GM12875 (cell line): ENCODE measurements around the gene FAM50B.

Experiments used
- H3K4me3 ChIP-seq: one replicate; pipeline ENCODE4 v1.5.1; 2011; ENCODE audit warnings: low read depth, low read length, control low read depth
- TF ChIP-seq, protein P1 (sequence below): IDR thresholded peaks from 2 replicates; pipeline ENCODE4 v1.5.1; 2011; ENCODE audit warnings: low read depth, mild to moderate bottlenecking, control low read depth, inconsistent platforms, low read length, moderate library complexity, borderline replicate concordance; ENCODE audit not compliant: insufficient read depth

Gene FAM50B

DNA sequence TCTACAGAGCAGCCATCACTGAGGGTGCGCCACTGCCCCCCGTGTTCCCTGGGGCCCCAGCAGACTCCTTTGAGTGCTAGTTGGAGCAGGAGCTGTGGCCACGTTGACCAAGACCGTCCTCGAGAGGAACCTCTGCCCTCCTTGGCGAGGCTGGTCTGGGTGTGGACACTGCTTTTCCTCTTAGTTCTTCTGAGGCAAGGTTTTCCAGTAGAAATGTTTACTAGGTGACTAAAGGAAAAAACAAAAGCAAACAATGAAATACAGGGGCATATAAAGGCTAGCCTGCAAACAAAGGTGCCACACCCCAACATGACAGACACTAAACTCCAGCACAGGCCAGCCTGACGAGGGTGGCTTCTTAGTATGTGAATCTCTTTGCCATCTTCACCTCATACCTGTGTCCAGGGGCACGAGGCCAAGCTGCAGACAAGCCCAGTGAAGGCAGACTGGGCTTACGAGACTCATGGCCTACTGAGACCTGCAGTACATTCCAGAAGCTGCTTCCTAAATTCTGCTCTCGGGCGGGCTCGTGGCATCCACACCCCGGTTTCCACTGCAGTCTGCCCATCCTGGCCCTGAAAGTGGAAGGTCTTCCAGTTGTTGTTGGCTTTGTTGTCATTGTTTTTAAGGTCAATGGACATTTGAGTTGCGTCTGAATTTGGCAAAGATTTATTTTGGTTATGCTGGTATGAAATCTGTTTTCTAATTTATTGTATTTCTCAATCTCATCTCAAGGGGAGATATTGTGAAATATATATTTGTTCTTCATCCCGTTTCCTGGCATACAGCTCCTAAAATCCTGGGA, 39.2 kb downstream of the FAM50B start:
- TF ChIP-seq, protein P1, sequence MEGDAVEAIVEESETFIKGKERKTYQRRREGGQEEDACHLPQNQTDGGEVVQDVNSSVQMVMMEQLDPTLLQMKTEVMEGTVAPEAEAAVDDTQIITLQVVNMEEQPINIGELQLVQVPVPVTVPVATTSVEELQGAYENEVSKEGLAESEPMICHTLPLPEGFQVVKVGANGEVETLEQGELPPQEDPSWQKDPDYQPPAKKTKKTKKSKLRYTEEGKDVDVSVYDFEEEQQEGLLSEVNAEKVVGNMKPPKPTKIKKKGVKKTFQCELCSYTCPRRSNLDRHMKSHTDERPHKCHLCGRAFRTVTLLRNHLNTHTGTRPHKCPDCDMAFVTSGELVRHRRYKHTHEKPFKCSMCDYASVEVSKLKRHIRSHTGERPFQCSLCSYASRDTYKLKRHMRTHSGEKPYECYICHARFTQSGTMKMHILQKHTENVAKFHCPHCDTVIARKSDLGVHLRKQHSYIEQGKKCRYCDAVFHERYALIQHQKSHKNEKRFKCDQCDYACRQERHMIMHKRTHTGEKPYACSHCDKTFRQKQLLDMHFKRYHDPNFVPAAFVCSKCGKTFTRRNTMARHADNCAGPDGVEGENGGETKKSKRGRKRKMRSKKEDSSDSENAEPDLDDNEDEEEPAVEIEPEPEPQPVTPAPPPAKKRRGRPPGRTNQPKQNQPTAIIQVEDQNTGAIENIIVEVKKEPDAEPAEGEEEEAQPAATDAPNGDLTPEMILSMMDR, result no peak
- no peak overlapping the region for H3K4me3 ChIP-seq

DNA sequence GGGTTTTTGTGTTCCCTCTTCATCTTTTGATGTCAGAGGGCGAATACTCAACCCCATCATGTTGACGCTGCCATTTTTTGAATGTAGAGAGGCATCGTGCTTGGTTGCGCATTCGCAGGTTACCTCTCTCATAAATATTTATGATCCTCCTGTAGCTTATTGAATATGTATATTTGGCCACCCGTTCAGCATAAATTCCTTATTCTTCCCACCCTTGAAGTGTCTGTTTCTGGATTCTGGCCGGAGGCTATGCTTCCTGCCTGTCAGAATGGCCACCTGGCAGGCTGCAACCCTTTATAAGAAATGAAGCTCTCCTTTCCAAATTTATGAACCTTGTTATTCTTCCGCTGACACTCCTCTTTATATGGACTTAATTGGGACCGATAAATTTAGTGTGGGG, 40.9 kb downstream of the FAM50B start:
- TF ChIP-seq, protein P1, result no peak

DNA sequence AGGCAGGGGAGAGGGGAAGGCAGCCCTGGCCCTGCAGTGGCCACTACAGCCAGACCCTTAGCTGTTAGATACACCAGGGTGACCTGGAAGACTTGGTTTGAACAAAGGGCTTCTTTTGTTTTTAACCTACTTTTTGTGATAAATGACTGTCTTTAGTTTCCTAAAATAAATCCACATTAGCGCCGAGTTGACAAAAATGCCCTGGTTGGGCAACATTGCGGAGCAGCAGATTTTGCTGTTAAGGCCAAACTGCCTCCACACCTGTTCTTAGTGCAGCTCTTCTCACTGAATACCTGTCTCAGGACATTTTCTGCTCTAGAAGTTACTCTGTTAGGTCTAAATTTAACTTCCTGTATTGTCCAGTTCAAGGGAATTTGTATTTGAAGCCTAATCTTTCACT, 42.7 kb downstream of the FAM50B start:
- H3K4me3 ChIP-seq, result no peak overlapping the region
- TF ChIP-seq, protein P1, result no peak

More for the DNA sequence above, 40.9 kb downstream of the FAM50B start:
- no peak overlapping the region for H3K4me3 ChIP-seq

DNA sequence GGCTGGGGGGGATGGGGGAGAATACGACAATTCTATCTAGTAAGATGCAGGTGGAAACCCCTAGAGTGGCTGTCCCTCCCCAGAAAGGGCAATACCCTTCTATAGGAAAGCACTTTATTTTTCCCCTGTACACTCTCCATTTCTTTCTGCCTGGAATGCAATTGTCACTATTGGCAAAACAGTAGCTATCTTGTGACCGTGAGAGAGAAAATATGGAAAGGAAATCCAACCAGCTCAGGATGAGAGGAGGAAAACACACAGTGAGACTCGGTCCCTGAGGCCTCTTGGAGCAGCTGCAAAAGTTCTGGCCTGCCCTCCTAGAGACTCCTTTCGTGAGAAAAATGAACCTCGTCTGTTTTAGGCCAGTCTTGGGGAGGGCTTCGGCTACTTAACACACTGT, 43.4 kb downstream of the FAM50B start:
- TF ChIP-seq, protein P1, result no peak
- H3K4me3 ChIP-seq, result no peak overlapping the region

DNA sequence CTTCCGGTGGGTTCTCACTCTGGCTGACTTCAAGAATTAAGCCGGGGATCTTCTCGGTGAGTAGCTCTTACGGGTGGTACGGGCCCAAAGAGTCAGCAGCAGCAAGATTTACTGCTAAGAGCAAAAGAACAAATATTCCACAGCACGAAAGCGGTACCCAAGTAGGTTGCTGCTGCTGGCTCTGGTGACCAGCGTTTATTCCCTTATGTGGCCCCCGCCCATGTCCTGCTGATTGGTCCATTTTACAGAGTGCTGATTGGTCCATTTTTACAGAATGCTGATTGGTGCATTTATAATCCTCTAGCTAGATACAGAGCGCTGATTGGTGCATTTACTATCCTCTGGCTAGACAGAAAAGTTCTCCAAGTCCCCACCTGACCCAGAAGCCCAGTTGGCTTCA, 44.3 kb downstream of the FAM50B start:
- TF ChIP-seq, protein P1, result no peak
- no peak overlapping the region for H3K4me3 ChIP-seq

DNA sequence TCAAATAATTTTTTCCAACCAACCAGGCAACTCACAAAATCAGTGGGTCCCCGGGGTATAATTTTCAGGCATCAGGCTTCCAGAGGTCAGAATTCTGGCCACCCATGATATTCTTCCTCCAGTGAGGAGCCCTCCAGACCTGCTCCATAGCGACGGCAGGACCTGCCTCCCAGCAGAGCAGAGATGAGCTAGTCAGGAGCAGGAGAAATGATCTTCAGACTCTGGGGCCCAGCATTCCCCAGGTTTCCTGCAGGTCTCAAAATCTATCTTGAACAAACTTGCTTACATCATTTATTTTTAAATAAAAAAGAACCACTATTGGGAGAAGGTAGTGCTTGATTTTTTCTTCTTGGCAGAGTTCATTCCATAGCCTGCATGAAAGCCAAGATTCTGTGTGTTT, 44.7 kb downstream of the FAM50B start:
- no peak overlapping the region for H3K4me3 ChIP-seq
- TF ChIP-seq, protein P1, result no peak
